Left ventricle myocardium inferior (tissue), 1 donor: Measurements from ENCODE around the gene BMAL1. TPM values are rescaled to one million over a fixed set of nuclear protein-coding genes. Genes with fewer than 3 reads are reported as not detected.
A peak's percentile ranks its signal among the peaks of the same experiment; 100 is the strongest.

ENCODE experiments used
- DNase-seq: peaks from one replicate; pipeline ENCODE4 v3.0.0-alpha.2; 2020
- H3K27ac ChIP-seq: fragments of 200-600 bp; replicated peaks from 2 replicates; pipeline ENCODE4 v1.8.0; 2021
- H3K27me3 ChIP-seq: fragments of 200-600 bp; 2 replicates; pipeline ENCODE4 v1.8.0; 2021; ENCODE audit warnings: low read depth
- H3K36me3 ChIP-seq: fragments of 200-600 bp; 2 replicates; pipeline ENCODE4 v1.8.0; 2021
- H3K4me1 ChIP-seq: fragments of 200-600 bp; 2 replicates; pipeline ENCODE4 v1.8.0; 2021
- H3K4me3 ChIP-seq: fragments of 200-600 bp; 2 replicates; pipeline ENCODE4 v1.8.0; 2021; ENCODE audit warnings: mild to moderate bottlenecking, moderate library complexity
- H3K9me3 ChIP-seq: fragments of 200-600 bp; replicated peaks from 2 replicates; pipeline ENCODE4 v1.8.0; 2021
- intact Hi-C: fragments of 100-400 bp; cut with micrococcal nuclease; formaldehyde crosslinking; loops from one replicate; pipeline ENCODE4 v1.11.0; 2022
- total RNA-seq: library from RNA; stranded (reverse); fragmentation: NEBNext Ultra II Directional; extraction: Animal tissue kit (Norgen Biotek cat#: 25700); gene quantifications from one replicate; pipeline ENCODE4 v1.2.1, GENCODE V29; 2021
- TF ChIP-seq, protein P1 (sequence below): fragments of 200-600 bp; IDR thresholded peaks from 2 replicates; pipeline ENCODE4 v1.8.0; 2021; ENCODE audit warnings: antibody characterized with exemption, mild to moderate bottlenecking, borderline replicate concordance
- donor health status: DM: no; HTN: yes; CAD: no; lungs with severe emphysema.

Gene BMAL1
- total RNA-seq, 1 donor from 2014 or later: 7.1 TPM

DNA sequence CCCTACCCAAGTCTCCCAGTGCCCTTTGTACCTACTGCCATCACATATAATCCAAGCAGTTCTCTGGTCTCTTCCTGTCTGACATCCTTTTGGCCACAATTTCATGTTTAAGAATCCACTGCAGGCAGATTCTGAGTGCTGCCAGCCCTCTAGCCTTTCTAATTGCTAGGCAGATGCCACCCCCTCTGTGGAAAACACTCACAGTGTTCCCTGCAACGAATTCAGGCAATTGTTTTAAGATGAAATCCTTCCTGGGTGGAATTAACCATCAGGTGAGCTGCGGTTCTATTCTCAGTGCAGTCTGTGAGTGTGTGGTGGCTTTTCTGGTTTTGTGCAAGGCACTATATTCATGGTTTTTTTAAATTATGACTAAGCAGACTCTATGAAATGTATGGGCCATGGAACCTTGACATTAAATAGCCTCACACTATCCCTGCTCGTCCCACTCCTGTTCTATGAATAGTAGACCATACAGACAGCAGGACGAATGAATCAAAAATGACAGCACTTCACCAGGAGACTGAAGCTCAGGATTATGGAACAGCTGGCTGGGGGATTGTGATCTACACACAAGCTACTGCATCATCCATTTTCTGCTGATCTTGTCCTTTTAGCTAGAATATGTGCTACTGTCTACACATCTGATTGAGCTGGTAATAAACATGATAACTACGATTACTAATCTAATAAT is 29.8 kb upstream of the BMAL1 start:
- no peaks in the 10 kb centered on the region for H3K9me3 ChIP-seq
- DNase-seq: no peak
- H3K36me3 ChIP-seq: no peaks in the 10 kb centered on the region
- no peak overlapping the region for H3K27ac ChIP-seq
- peaks cover 32% of the 10 kb centered on the region for H3K27me3 ChIP-seq
- intact Hi-C loops: no loop called here
- TF ChIP-seq, protein P1, sequence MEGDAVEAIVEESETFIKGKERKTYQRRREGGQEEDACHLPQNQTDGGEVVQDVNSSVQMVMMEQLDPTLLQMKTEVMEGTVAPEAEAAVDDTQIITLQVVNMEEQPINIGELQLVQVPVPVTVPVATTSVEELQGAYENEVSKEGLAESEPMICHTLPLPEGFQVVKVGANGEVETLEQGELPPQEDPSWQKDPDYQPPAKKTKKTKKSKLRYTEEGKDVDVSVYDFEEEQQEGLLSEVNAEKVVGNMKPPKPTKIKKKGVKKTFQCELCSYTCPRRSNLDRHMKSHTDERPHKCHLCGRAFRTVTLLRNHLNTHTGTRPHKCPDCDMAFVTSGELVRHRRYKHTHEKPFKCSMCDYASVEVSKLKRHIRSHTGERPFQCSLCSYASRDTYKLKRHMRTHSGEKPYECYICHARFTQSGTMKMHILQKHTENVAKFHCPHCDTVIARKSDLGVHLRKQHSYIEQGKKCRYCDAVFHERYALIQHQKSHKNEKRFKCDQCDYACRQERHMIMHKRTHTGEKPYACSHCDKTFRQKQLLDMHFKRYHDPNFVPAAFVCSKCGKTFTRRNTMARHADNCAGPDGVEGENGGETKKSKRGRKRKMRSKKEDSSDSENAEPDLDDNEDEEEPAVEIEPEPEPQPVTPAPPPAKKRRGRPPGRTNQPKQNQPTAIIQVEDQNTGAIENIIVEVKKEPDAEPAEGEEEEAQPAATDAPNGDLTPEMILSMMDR: no peak
- no peaks in the 10 kb centered on the region for H3K4me1 ChIP-seq
- no peak overlapping the region for H3K4me3 ChIP-seq

DNA sequence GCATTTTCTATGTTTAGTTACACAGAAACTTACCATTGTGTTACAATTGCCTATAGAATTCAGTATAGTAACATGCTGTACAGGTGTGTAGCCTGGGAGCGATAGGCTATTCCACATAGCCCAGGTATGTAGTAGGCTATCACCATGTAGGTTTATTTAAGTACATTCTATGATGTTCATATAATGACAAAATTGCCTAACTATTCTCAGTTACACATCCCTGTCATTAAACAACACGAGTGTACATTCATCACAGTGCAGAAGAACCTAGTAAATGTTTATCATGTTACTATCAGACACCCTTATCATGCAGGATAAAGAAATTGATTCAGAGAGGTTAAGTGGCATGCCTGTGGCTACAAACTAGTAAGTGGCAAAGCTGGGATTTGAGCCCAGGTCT is 28.4 kb upstream of the BMAL1 start:
- no peak overlapping the region for H3K4me3 ChIP-seq
- H3K9me3 ChIP-seq: no peaks in the 10 kb centered on the region
- no peak for DNase-seq
- peaks cover 20% of the 10 kb centered on the region for H3K27me3 ChIP-seq
- intact Hi-C loops: no loop called here
- H3K4me1 ChIP-seq: no peaks in the 10 kb centered on the region
- no peaks in the 10 kb centered on the region for H3K36me3 ChIP-seq
- TF ChIP-seq, protein P1: no peak
- no peak overlapping the region for H3K27ac ChIP-seq

DNA sequence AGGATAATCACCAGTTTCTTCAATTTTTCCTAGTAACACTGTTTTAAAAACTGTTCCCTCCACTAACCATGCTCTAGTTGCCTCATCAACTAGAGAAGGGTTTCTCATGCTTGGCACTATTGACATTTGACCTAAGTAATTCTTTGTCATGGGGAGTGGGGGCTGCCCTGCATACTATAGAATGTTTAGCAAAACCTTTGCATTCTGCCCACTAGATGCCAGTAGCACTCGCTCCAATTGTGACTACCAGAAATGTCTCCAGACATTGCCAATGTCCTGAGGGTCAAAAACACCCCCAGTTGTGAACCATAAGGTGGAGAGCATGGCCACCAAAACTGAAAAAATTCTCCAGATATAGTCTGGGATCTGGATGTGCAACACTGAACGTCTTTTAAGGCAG is 27.6 kb upstream of the BMAL1 start:
- Histone ChIP-seq H3K4me3 (no peak overlapping the region), H3K4me1 (no peaks in the 10 kb centered on the region), H3K27ac (no peak overlapping the region), H3K27me3 (peaks cover 12% of the 10 kb centered on the region), H3K36me3 (no peaks in the 10 kb centered on the region), H3K9me3 (no peaks in the 10 kb centered on the region)
- intact Hi-C loops: no loop called here
- TF ChIP-seq, protein P1: peak; percentile 34
- DNase-seq: no peak

DNA sequence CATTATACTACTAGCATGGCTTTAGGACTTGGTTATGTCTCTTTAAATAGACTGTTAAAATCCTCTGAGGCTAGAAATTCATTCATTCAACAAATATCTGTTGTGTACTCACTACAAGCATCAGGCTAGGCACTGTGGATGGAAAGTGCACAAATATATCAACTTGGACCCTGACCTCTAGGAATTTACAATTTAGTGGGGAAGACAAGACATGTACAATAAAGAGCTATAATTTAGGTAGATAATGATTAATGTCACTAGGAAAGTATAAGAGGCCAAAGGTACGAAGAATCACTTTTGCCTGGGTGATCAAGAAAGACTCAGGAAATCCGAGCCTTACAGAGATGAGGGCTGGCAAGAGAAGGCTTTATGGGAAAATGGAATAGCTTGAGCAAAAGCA is 25.6 kb upstream of the BMAL1 start:
- TF ChIP-seq, protein P1: no peak
- Histone ChIP-seq H3K9me3 (no peaks in the 10 kb centered on the region), H3K27ac (no peak overlapping the region), H3K4me3 (no peak overlapping the region), H3K36me3 (no peaks in the 10 kb centered on the region), H3K4me1 (no peaks in the 10 kb centered on the region), H3K27me3 (peaks cover 6% of the 10 kb centered on the region)
- no peak for DNase-seq
- intact Hi-C loops: no loop called here

DNA sequence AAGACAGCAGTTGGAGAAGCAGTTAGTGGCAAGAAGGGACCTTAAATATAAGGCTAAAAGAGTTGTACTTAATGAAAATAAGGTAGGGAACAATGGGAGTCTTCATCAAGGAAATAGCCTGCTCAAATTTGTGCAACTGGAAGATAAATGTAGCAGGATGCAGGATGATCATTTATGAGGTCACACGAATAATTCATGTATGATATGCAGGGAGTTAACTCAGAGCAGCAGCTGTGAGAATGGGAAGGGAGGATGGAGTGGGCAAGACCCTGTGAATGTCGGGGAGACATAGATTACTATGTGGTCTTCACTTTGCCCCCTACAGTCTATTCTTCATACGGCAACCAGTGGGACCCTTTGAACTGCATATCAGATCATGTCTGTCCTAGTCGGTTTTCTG is 25.2 kb upstream of the BMAL1 start:
- H3K4me1 ChIP-seq: no peaks in the 10 kb centered on the region
- H3K27ac ChIP-seq: no peak overlapping the region
- TF ChIP-seq, protein P1: no peak
- intact Hi-C loops: no loop called here
- no peaks in the 10 kb centered on the region for H3K36me3 ChIP-seq
- H3K4me3 ChIP-seq: no peak overlapping the region
- no peak for DNase-seq
- no peaks in the 10 kb centered on the region for H3K9me3 ChIP-seq
- peaks cover 6% of the 10 kb centered on the region for H3K27me3 ChIP-seq
